Vagina (tissue), 2 donors: ENCODE results near the gene PTOV1. TPM values are rescaled to one million over a fixed set of nuclear protein-coding genes. Genes with fewer than 3 reads are reported as not detected.
A peak's percentile ranks its signal among the peaks of the same experiment; 100 is the strongest.

Experiments
- DNase-seq, 2 donors: peaks; one replicate each; pipeline ENCODE4 v3.0.0-alpha.2; 2017; ENCODE audit errors: extremely low spot score in 2 of 2
- H3K27ac ChIP-seq: fragments of 200-600 bp; sonication (generic); one replicate; pipeline ENCODE4 v1.5.1; 2019
- H3K27me3 ChIP-seq: fragments of 200-600 bp; sonication (generic); one replicate; pipeline ENCODE4 v1.5.1; 2019
- H3K36me3 ChIP-seq, 2 donors: fragments of 200-600 bp; sonication (generic); one replicate each; pipeline ENCODE4 v1.5.1; 2017 to 2019
- H3K4me1 ChIP-seq: fragments of 200-600 bp; sonication (generic); one replicate; pipeline ENCODE4 v1.5.1; 2019
- H3K4me3 ChIP-seq, 2 donors: fragments of 200-600 bp; sonication (generic); 1 replicate in 1 of 2; 2 replicates in 1 of 2; pipeline ENCODE4 v1.5.1; 2016 to 2019
- H3K9me3 ChIP-seq: fragments of 200-600 bp; sonication (generic); one replicate; pipeline ENCODE4 v1.5.1; 2019
- POLR2A ChIP-seq, 2 donors: fragments of 450-650 bp; IDR thresholded peaks; one replicate each; pipeline ENCODE4 v1.6.1; 2017; ENCODE audit warnings: antibody characterized with exemption in 2 of 2, mild to moderate bottlenecking in 2 of 2, moderate library complexity in 2 of 2
- POLR2AphosphoS5 ChIP-seq, 2 donors: sonication (generic); formaldehyde crosslinking; IDR thresholded peaks; one replicate each; pipeline ENCODE4 v1.9.0; 2017; ENCODE audit warnings: antibody characterized with exemption in 2 of 2, mild to moderate bottlenecking in 2 of 2, low read depth in 1 of 2; ENCODE audit not compliant: insufficient read depth in 1 of 2
- intact Hi-C: fragments of 100-400 bp; cut with DNase I; formaldehyde crosslinking; loops from one replicate; pipeline ENCODE4 v1.15.1; 2023
- total RNA-seq: library from RNA; depleted of rRNA; stranded (reverse); fragments of >200 nt; gene quantifications from one replicate; pipeline ENCODE4 v1.2.3, GENCODE V29; 2016
- TF ChIP-seq, protein P1 (sequence below), 3 experiments: fragments of 450-650 bp in 2 of 3; fragments of 200-600 bp in 1 of 3; sonication (generic) in 1 of 3; IDR thresholded peaks; one replicate each; pipeline ENCODE4 v1.5.1; 2017 to 2019; ENCODE audit warnings: antibody characterized with exemption in 3 of 3, mild to moderate bottlenecking in 2 of 3, moderate library complexity in 2 of 3

The PTOV1 gene
- total RNA-seq, 1 donor from 2014 or later: 109 TPM

DNA sequence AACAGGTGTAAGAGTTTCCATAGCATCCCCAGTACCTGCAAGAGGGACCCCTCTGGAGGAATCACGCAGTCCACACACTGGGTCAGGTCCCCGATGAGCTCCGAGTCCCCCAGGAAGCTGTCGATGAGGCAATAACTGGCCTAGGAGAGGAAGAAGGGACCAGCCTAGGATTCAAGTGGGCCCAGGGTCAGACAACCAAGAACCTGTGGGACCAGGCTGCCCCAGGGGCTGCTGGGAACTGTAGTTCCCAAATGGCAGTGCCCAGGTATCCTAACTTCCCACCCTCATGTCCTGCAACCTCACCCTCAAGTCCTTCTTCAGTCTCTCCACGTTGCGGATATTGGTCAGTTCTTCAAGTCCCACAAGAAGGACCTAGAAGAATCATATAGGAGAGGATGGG, 39.6 kb upstream of the PTOV1 start:
- DNase-seq: no peak
- TF ChIP-seq, protein P1, sequence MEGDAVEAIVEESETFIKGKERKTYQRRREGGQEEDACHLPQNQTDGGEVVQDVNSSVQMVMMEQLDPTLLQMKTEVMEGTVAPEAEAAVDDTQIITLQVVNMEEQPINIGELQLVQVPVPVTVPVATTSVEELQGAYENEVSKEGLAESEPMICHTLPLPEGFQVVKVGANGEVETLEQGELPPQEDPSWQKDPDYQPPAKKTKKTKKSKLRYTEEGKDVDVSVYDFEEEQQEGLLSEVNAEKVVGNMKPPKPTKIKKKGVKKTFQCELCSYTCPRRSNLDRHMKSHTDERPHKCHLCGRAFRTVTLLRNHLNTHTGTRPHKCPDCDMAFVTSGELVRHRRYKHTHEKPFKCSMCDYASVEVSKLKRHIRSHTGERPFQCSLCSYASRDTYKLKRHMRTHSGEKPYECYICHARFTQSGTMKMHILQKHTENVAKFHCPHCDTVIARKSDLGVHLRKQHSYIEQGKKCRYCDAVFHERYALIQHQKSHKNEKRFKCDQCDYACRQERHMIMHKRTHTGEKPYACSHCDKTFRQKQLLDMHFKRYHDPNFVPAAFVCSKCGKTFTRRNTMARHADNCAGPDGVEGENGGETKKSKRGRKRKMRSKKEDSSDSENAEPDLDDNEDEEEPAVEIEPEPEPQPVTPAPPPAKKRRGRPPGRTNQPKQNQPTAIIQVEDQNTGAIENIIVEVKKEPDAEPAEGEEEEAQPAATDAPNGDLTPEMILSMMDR (IDR thresholded peaks at IDR 0.05): no peak
- TF ChIP-seq POLR2A (IDR thresholded peaks at IDR 0.05): no peak
- Histone ChIP-seq H3K27me3 (no peaks in the 10 kb centered on the region), H3K4me1 (peaks cover 37% of the 10 kb centered on the region), H3K9me3 (no peaks in the 10 kb centered on the region), H3K27ac (no peak overlapping the region), H3K36me3 (no peaks in the 10 kb centered on the region), H3K4me3 (no peak overlapping the region)
- intact Hi-C loops: no loop called here

DNA sequence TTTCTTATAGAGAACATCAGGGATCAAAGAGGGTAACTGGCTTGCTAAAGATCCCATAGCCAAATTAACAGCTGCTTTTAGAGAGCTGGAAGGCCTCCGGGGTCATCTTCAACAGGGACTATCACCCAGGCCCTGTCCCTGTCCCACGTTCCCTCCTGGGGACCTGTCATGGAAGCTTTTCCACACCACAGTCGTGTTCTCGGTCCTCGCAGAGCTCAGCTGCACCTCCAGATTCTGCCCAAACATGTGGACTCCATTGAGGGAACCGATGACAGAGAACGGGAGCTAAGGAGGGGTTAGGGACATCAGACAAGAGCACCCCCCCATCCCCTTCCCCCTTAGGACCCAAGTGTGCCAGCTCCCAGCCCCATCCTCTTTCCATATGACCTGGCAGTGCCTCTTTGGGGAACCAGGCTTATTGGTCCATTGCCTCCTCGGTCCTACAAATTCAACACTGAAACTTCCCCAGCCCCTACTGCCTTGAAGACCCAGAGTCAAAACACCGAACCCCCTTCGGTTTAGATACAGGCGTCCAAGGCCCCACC, 38.4 kb upstream of the PTOV1 start:
- no peaks in the 10 kb centered on the region for H3K27me3 ChIP-seq
- H3K4me1 ChIP-seq: peaks cover 42% of the 10 kb centered on the region
- no peaks in the 10 kb centered on the region for H3K9me3 ChIP-seq
- H3K36me3 ChIP-seq: no peaks in the 10 kb centered on the region
- no peak for TF ChIP-seq POLR2AphosphoS5 (IDR thresholded peaks at IDR 0.05; ENCODE audit: insufficient read depth in 1 of 2, low read depth in 1 of 2)
- H3K4me3 ChIP-seq: peak overlapping the region; percentile 65 to 69
- peak overlapping the region; percentile 86 for H3K27ac ChIP-seq
- DNase-seq: no peak
- intact Hi-C loops: no loop called here

DNA sequence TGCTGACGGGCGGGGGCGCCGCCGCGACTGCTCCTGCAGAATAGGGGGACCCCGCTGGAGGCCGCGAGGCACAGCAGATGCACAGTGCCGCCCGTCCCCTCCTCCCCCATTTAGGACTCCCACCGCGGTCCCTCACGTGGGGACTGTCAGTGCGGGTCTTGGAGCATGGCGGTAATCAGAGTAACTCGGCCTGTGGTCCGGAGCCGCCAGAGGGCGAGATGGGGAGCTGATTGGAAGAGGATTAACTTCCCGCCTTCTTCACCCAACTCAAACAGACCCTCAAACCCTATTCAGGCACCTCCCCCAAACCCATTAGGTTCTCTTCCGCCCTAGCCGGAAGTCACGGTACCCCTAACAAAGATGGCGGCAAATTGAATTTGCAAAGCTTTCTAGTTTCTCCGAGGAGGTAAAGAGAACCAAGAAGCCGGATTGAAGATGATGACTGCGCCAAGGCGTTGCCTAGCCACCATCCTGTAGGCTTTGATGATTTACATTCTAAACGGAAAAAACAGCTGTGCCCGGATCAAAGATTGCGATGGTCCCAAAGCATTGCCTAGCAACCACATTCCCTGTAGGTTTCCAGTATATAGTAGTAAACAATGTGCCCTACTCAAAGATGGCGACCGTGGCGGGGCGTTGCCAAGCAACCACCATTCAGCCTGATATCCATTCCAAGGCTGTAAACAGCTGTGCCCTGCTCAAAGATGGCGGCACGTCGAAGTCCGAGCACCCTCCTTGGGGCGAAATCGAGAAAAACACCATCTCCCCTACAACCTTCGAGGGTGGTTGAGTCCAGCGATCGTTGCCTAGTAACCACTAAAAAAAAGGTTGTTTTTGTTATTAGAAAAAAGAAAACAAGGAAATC, 37.7 kb upstream of the PTOV1 start, which contains the start of gene FUZ:
FUZ (minus strand) TSS at position 296 of the 865 bp plus-strand sequence; CDS start at position 110, 186 bp downstream.
- H3K9me3 ChIP-seq: no peaks in the 10 kb centered on the region
- peak within 1 kb of the TSS; percentile 86 for H3K27ac ChIP-seq
- DNase-seq: peak in 1 of 2 donors; percentile 99
- H3K27me3 ChIP-seq: no peaks in the 10 kb centered on the region
- H3K4me1 ChIP-seq: peaks cover 39% of the 10 kb centered on the region
- intact Hi-C loops: no loop called here
- H3K4me3 ChIP-seq: peak within 1 kb of the TSS; percentile 65 to 69
- TF ChIP-seq, protein P1 (IDR thresholded peaks at IDR 0.05): peak in 2 of 3 experiments; percentile 6 to 28
- no peak for TF ChIP-seq POLR2A (IDR thresholded peaks at IDR 0.05)
- TF ChIP-seq POLR2AphosphoS5 (IDR thresholded peaks at IDR 0.05; ENCODE audit: insufficient read depth in 1 of 2, low read depth in 1 of 2): peak; percentile 58 to 99
- H3K36me3 ChIP-seq: no peaks in the 10 kb centered on the region

DNA sequence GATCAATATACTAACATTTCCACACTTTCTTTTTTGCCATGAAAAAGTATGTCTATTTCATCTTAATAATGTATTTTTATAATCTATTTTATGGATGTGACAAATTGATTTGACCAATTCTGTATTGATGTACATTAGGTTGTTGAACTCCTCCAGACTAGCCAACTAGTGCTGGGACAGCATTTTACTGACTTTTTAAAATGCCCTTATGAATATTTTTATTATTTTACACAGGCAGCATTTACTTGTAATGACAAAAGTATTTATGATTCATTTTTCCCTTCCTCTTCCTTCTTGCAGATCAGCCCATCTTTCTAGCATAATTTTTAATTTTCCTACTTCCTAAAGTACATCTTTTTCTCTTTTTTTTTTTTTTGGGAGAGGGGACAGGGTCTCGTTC, 36.9 kb upstream of the PTOV1 start:
- DNase-seq: no peak
- no peaks in the 10 kb centered on the region for H3K36me3 ChIP-seq
- H3K27ac ChIP-seq: peak overlapping the region; percentile 86
- intact Hi-C loops: no loop called here
- TF ChIP-seq POLR2A (IDR thresholded peaks at IDR 0.05) (no peak), POLR2AphosphoS5 (IDR thresholded peaks at IDR 0.05; ENCODE audit: insufficient read depth in 1 of 2, low read depth in 1 of 2) (no peak)
- TF ChIP-seq, protein P1 (IDR thresholded peaks at IDR 0.05): no peak
- no peaks in the 10 kb centered on the region for H3K27me3 ChIP-seq
- peaks cover 40% of the 10 kb centered on the region for H3K4me1 ChIP-seq
- H3K9me3 ChIP-seq: no peaks in the 10 kb centered on the region
- H3K4me3 ChIP-seq: peak overlapping the region; percentile 65 to 69

DNA sequence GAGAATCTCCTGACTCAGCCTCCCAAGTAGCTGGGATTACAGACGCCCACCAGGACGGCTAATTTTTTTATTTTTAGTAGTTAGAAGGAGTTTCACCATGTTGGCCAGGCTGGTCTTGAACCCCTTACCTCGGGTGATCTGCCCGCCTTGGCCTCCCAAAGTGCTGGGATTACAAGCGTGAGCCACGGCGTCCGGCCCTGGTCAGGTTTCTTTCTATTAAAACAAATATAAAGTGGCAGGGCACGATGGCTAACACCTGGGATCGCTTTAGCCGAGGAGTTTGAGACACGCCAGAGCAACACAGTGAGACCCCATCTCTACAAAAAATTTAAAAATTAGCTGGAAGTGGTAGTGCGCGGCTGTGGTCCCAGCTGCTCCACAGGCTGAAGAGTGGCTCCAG, 34.4 kb upstream of the PTOV1 start:
- Histone ChIP-seq H3K4me3 (peak overlapping the region in 1 of 2 donors; percentile 61), H3K27ac (peak overlapping the region; percentile 87), H3K27me3 (no peaks in the 10 kb centered on the region), H3K9me3 (no peaks in the 10 kb centered on the region), H3K4me1 (peaks cover 37% of the 10 kb centered on the region), H3K36me3 (no peaks in the 10 kb centered on the region)
- intact Hi-C loops: loop anchor here (5.0 kb wide), 1 partner anchor 46 kb away; no protein-coding TSS in a partner anchor
- no peak for DNase-seq
- TF ChIP-seq, protein P1 (IDR thresholded peaks at IDR 0.05): no peak
- TF ChIP-seq POLR2A (IDR thresholded peaks at IDR 0.05): no peak
- TF ChIP-seq POLR2AphosphoS5 (IDR thresholded peaks at IDR 0.05; ENCODE audit: insufficient read depth in 1 of 2, low read depth in 1 of 2): no peak
